GM19328 (cell line): ENCODE results near the gene TMEM120B.
A peak's percentile ranks its signal among the peaks of the same experiment; 100 is the strongest.

Source experiments
- ATAC-seq: cut with Tn5 transposase; IDR thresholded peaks from one replicate; pipeline ENCODE4 v1.9.1; 2021; ENCODE audit warnings: mild to moderate bottlenecking, moderate library complexity; ENCODE audit not compliant: unreplicated experiment

TMEM120B gene

DNA sequence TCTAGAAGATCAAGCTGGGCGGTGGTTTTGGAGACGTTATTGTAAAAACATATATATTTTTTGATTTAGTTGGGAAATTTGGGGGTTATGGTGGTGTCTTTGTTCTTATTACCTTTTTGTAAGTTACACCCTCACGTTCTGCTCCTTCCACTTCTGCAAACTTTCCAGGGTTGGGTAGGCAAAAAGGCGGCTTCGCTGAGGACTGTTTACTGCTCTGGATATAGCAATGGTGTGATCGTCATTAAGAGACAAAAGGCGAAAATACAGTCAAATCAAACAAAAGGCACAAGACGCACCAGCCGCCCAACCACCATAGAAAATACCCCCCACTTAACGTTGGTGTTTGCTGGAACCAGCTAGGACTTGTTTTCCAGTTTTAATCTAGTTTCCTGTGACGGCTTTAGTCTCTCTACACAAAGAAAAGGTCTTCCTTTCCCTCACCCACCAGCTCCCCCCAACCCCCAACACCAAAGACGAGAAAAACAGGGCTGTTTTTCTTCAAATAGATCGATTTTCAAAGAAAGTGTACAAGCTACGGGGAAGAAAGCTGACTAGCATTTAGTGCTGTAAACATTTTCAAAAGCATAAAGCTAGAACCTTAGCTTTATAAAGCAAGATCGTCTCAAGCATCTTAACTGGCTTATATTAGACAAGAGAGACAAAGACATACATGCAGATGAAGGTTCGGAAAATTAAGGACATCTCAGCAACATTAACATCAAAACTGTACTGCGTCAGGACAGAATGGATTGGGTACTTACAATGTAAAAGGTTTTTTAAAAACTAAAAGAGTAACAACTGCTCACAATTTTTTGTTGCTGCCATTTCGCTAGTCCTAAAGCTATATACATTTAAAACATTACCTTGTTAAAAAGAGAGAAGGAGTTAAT is 89.3 kb downstream of the TMEM120B start:
- no peak for ATAC-seq

GRCh38 chr12:121802485-121802842 is 89.9 kb downstream of the TMEM120B start:
- no peak for ATAC-seq

GRCh38 chr12:121802843-121803698 is 90.5 kb downstream of the TMEM120B start:
- ATAC-seq, result peak; percentile 30

DNA sequence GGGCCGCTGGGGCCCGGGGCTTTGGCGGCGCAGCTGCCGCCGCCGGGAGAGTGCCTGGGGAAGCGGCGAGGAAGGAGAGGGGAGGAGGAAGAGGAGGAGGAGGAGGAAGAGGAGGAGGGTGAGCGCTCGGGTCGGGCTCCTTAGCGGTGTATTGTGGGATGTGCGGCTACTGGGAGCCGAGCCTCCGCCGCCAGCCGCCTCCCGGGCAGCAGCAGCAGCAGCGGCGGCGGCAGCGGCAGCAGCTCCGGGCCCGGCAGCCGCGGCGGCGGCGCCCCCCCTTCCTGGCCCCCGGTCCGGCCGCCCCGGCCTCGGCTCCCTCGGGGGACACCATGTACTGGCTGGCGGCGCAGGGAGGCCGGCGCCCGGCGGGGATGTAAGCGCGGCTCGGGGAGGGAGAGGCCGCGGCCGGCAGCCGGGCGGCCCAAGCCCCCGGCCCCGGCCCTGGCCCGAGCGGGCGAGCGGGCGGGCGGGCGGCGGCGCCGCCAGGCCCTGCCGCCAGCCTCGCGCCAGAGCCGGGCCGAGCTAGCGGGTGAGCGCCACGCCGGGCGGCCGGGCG is 91.4 kb downstream of the TMEM120B start, which contains the start of gene SETD1B:
TSS of gene SETD1B (plus strand) at position 149 of the 556 bp plus-strand sequence. CDS start 729 bp downstream, outside the sequence.
- ATAC-seq, result no peak

GRCh38 chr12:121804417-121805111 is 92.0 kb downstream of the TMEM120B start:
- ATAC-seq, result no peak

DNA sequence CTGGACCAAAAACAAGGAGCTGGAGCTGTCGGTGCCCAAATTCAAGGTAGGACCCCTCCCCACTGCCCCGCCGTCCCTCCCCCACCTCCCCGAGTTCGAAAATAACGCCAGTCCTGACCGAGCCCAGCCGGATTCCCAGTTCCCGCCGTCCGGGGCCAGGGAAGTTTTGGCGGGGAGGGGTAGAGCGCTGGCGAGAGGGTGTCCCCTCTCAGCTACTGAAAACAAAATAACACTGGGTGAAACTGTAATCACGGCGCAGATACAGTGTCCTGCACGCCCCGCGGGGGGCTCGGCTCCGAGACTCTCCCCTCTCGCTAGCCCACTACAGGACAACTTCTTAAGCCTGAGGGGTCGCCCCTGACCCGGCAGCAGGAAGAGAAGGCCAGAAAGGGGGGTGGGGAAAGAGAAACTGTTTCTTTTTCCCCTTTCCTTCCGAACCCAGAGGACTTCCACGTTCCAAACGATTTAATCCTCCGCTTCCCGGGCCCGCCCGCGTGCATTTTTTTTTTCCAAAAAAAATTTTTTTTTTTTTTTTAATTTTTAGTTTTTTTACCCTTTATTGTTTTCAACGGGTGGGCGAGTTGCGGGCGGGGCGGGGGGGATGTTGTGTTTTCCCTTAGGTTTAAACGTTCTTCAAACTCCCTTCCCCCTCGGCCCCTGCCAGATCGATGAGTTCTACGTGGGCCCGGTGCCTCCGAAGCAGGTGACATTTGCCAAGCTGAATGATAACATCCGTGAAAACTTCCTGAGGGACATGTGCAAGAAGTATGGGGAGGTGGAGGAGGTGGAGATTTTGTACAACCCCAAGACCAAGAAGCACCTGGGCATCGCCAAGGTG is 92.8 kb downstream of the TMEM120B start:
- ATAC-seq, result no peak

DNA sequence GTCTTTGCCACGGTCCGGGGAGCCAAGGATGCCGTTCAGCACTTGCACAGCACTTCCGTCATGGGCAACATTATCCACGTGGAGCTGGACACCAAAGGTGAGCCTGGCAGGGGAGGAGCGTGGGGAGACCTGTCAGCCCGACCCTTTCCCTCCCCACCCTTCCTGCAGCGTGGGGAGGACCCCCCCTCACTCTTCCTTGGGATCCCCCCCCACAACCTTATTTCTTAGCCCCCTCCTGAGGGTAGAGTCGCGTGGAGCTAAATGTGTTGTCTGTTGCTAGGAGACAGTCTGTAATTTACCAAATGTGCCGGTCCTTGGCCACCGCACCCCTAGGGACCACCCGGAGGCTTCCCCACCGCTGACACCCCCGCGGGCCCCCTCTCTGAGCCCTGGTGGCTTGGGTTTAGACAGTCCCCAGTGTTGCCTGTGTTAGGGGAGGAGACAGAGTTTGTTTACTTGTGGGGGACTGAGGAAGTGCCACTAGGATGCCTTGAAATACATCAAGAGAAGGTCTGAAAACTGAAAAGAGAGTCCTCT is 93.5 kb downstream of the TMEM120B start:
- no peak for ATAC-seq

- no peak for ATAC-seq
Measured at GRCh38 chr12:121806546-121807423, 94.2 kb downstream of the TMEM120B start.

- ATAC-seq, result no peak
Measured at GRCh38 chr12:121807642-121808347, 95.2 kb downstream of the TMEM120B start.

DNA sequence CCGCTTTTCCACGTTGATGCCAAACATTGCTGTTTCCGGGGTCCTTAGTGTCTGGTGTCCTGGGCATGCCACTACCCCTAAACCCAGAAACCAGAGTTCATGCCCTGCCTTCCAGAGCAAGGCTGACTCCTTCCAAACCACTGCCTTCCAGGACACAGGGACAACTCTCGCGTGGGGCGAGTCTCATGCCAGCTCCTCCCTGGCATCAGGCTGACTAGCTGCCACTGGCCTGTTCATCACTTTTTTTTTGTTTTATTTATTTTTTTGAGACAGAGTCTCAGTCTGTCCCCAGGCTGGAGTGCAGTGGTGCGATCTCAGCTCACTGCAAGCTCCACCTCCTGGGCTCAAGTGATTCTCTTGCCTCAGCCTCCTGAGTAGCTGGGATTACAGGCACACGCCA is 96.1 kb downstream of the TMEM120B start:
- no peak for ATAC-seq

GRCh38 chr12:121809712-121810116 is 97.2 kb downstream of the TMEM120B start:
- ATAC-seq, result no peak

DNA sequence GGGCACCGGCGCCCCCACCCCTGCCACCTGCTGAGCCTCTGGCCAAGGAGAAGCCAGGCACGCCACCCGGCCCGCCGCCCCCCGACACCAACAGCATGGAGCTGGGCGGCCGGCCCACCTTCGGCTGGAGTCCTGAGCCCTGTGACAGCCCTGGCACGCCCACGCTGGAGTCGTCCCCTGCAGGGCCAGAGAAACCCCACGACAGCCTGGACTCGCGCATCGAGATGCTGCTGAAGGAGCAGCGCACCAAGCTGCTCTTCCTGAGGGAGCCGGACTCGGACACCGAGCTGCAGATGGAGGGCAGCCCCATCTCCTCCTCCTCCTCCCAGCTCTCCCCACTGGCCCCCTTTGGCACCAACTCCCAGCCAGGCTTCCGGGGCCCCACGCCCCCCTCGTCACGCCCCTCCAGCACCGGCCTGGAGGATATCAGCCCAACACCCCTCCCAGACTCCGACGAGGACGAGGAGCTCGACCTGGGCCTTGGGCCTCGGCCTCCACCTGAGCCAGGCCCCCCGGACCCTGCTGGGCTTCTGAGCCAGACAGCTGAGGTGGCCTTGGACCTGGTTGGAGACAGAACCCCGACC is 97.8 kb downstream of the TMEM120B start:
- no peak for ATAC-seq

- no peak for ATAC-seq
Measured at GRCh38 chr12:121810833-121811433, 98.4 kb downstream of the TMEM120B start.

- ATAC-seq, result peak; percentile 56
Measured at GRCh38 chr12:121811434-121812319, 99.1 kb downstream of the TMEM120B start.

GRCh38 chr12:121812320-121812871 is 99.8 kb downstream of the TMEM120B start:
- ATAC-seq, result no peak
